ENCODE measurements around the gene TSPAN7.
A peak's percentile ranks its signal among the peaks of the same experiment; 100 is the strongest.

The TSPAN7 gene

GRCh38 chrX:38704146-38704882, 143.0 kb downstream of the TSPAN7 start:
- no peak for DNase-seq (ENCODE audit: extremely low read depth, low read depth)
- no peak overlapping the region for H3K4me3 ChIP-seq (replicated peaks; ENCODE audit: low read depth, low read length)
- TF ChIP-seq, protein P1, sequence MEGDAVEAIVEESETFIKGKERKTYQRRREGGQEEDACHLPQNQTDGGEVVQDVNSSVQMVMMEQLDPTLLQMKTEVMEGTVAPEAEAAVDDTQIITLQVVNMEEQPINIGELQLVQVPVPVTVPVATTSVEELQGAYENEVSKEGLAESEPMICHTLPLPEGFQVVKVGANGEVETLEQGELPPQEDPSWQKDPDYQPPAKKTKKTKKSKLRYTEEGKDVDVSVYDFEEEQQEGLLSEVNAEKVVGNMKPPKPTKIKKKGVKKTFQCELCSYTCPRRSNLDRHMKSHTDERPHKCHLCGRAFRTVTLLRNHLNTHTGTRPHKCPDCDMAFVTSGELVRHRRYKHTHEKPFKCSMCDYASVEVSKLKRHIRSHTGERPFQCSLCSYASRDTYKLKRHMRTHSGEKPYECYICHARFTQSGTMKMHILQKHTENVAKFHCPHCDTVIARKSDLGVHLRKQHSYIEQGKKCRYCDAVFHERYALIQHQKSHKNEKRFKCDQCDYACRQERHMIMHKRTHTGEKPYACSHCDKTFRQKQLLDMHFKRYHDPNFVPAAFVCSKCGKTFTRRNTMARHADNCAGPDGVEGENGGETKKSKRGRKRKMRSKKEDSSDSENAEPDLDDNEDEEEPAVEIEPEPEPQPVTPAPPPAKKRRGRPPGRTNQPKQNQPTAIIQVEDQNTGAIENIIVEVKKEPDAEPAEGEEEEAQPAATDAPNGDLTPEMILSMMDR (IDR thresholded peaks at IDR 0.05; ENCODE audit: low read depth, low read length, missing control alignments): no peak

- H3K4me3 ChIP-seq (replicated peaks; ENCODE audit: low read depth, low read length): no peak overlapping the region
- peak; percentile 2 for DNase-seq (ENCODE audit: extremely low read depth, low read depth)
- TF ChIP-seq, protein P1 (IDR thresholded peaks at IDR 0.05; ENCODE audit: low read depth, low read length, missing control alignments): peak; percentile 60
These were observed 156.5 kb downstream of the TSPAN7 start for GRCh38 chrX:38717871-38718270.

DNA sequence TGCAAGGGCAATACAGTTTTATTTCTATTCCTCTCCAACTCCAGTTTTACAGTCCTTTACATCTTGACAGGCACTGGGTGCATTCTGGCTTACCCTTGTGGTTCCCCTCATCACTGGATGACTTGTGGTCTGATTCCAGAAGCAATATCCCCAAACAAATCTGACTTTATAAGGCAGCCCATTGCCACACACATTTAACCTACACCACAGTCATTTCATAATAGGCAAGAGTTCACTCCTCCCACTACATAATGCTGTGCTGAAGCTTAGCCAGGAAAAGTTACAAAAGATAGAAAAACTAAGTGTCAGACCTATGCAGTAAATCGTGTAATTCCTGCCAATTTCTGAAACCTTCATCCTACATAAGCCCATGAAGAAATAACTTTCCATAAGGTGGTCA, 157.0 kb downstream of the TSPAN7 start:
- DNase-seq (ENCODE audit: extremely low read depth, low read depth): no peak
- TF ChIP-seq, protein P1 (IDR thresholded peaks at IDR 0.05; ENCODE audit: low read depth, low read length, missing control alignments): no peak
- no peak overlapping the region for H3K4me3 ChIP-seq (replicated peaks; ENCODE audit: low read depth, low read length)

DNA sequence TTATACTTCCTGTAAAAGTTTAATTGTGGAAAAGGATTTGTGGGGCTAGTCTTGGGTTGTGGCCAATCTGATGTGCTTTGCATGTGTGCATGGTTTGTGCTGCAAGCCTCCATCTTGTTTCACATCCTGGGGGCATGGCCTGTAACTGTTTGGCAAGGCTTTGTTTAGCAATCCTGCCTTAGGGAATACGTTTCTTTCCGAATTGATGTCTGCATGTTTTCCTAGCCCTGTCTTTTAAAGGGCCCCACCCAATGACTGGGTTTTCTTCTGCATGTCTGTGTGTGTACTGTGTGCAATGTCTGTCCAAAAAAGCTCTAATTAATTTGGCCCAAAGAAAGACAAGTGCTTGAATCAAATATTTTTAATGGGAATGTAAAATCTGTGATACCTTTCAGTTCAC, 165.3 kb downstream of the TSPAN7 start:
- TF ChIP-seq, protein P1 (IDR thresholded peaks at IDR 0.05; ENCODE audit: low read depth, low read length, missing control alignments): no peak

DNA sequence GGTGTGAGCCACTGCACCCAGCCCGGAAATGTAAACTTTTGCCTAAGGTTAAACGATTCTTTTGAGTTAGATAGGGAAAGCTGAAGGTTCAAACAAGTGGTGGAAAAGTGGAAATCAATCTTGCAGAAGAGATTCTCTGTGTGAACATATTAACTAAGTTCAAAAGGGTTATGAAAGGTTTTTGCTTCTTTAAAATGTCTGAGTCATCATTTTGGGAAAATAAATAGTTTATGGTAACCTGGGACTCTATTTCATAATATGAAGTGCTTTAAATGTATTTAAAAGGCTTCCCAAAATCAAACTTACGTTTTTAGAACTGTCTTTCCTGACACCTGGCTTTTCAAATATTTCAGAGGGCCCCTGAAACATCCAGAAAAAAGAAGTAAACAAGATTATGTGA, 166.3 kb downstream of the TSPAN7 start:
- TF ChIP-seq, protein P1 (IDR thresholded peaks at IDR 0.05; ENCODE audit: low read depth, low read length, missing control alignments): no peak
- H3K4me3 ChIP-seq (replicated peaks; ENCODE audit: low read depth, low read length): no peak overlapping the region
- no peak for DNase-seq (ENCODE audit: extremely low read depth, low read depth)

More for the DNA sequence above, 165.3 kb downstream of the TSPAN7 start:
- no peak overlapping the region for H3K4me3 ChIP-seq (replicated peaks; ENCODE audit: low read depth, low read length)
- DNase-seq (ENCODE audit: extremely low read depth, low read depth): no peak

DNA sequence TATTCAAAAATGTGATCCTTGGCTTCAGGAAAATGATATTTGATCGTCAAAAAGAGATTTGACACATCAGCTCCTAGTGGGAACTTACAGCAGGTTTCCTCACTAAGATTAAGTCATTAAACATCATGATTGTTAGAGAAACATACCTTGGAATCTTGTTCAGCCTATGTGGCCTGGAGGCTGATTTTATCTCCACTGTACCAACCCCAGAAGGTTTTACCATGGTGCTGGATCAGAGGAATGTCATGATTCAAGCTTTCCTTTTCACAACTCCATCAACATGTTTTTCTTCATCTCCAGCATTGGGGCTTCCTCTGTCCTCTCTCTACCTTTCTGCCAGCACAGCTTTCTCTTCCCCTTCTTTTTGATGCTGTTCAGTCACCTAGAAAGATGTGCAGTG, 171.5 kb downstream of the TSPAN7 start:
- no peak for DNase-seq (ENCODE audit: extremely low read depth, low read depth)
- TF ChIP-seq, protein P1 (IDR thresholded peaks at IDR 0.05; ENCODE audit: low read depth, low read length, missing control alignments): no peak
- H3K4me3 ChIP-seq (replicated peaks; ENCODE audit: low read depth, low read length): no peak overlapping the region

Data from HFF-Myc (cell line).